CD4-positive, alpha-beta T cell treated with Interleukin-6 at 100 ng/mL for 8 hours (primary cell): ENCODE measurements around the gene ZNF598.
"Not testable (repeated sequence)": the region's sequence is repeated elsewhere in the genome, so short reads cannot be mapped to it uniquely, and the experiment has no call there.

Source experiments
- DNase-seq: peaks from one replicate; pipeline ENCODE4 v3.0.0-alpha.2; 2020; ENCODE audit warnings: mixed read lengths, low spot score

ZNF598 gene

DNA sequence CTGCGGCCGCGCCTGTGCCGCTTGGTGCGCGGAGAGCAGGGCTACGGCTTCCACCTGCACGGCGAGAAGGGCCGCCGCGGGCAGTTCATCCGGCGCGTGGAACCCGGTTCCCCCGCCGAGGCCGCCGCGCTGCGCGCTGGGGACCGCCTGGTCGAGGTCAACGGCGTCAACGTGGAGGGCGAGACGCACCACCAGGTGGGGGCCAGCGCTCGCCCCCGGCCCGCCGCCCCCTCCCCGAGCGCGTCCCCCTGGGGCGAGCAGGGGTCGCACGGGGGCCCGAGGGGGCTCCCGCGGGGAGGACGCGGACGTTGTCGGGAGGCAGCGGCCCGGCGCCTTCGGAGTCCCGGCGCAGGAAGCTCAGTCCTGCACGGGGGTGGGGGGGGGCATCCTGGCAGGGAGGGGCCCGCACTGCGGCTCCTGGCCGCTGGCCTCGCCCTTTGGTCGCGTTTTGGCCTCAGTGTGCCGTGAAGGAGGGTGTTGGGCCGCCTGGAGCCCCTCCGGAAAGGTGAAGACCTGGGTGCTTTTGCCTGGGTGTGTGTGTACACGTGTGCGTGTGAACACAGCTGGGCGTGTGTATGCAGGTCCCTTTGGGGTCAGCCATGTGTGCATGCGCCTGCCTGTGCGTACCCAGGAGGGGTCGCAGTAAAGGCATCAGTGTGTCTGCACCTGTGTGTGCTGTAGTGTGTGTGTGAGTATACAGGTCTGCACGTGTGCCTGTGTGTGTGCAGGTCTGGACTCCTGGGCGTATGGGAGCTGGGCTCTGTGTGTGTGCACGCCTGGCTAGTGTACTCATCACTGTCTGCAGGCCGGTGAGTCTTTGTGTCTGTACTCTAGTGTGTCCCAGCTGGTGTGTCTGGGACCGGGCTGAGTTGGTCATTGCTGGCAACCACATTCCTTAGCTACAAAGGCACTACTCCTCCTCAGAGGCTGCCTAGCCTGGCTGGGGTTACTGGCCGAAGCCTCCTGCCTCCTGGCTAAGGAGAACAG is 17.7 kb upstream of the ZNF598 start:
- no peak for DNase-seq

- peak; percentile 33 for DNase-seq
Observed at GRCh38 chr16:2026461-2027023, 16.9 kb upstream of the ZNF598 start, which contains the start of gene NHERF2. Gene NHERF2 (plus strand): TSS chr16:2026902. CDS start chr16:2027006, 104 bp downstream.

- DNase-seq = no peak
Observed at GRCh38 chr16:2025878-2026460, 16.3 kb upstream of the ZNF598 start.

- no peak for DNase-seq
Observed at GRCh38 chr16:2025251-2025650, 15.6 kb upstream of the ZNF598 start.

GRCh38 chr16:2024032-2024420 is 14.4 kb upstream of the ZNF598 start:
- no peak for DNase-seq

DNA sequence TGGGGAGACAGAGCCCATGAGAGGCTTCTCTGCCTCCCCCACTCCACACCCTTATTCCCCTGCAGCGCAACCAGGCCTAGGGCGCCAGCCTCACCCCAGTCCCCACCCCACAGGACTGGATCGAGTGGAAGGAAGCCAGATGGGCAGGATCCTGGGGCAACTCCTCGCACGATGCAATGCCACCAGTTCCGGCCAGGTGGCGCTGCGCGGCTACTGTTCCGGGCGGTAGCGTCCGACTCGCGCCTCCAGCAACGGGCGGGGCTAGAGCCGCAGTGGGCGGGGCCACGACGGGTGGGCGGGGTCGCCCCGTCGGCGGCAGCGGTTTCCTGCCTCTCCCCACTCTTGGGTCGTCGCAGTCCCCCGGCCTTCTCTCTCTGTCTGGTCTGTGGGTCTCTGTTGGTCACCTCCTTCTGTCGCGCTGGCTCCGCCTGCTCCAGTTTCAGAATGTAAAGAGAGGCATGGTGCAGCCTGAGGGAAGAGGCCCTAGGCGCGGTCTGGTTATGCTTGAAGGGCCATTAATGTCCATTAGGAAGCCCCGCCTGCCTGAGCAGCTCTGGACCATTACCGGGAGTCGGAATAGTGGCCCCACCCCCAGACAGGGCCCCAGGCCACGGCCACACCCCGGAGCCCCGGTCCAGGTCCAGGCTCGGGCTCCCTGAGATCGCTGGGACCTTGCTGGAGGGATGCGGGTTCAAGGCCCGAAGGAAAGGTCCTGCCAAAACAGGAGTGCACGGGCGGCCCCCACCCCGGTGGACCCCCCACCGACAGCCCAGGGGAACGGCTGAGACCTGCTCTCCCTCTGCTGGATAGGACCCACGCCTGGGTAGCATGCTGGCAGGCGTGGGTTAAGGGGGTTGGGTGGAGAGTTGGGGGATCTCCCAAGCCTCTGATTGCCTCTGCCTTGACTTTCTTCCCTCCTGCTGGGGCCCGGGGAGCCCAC is 13.7 kb upstream of the ZNF598 start:
- peak; percentile 94 for DNase-seq

- no peak for DNase-seq
Observed at GRCh38 chr16:2022723-2023091, 13.1 kb upstream of the ZNF598 start.

GRCh38 chr16:2019921-2020831 is 10.6 kb upstream of the ZNF598 start:
- DNase-seq = no peak

DNA sequence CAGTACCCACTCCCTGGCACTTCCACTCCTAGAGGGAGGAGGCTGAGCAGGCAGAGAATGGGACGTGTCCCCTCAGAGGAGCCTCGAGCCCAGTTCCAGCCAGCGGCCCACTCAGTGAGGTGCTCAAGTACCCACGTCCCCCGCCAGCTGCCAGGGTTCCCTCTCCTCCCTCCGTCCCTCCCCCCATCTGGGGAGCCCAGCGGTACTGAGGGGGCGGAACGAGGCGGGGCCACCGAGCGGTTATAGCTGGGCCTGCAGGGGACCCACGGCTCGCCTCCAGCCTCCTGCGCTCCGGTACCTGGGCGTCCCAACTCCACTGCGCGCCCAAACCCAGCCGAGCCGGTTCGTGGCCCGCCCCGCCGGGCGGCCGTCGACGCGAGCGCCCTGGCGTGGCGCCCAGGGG is 9.9 kb upstream of the ZNF598 start, which contains the start of gene NPW:
NPW (plus strand) TSS at position 268 of the 403 bp plus-strand sequence.
- no peak for DNase-seq

DNA sequence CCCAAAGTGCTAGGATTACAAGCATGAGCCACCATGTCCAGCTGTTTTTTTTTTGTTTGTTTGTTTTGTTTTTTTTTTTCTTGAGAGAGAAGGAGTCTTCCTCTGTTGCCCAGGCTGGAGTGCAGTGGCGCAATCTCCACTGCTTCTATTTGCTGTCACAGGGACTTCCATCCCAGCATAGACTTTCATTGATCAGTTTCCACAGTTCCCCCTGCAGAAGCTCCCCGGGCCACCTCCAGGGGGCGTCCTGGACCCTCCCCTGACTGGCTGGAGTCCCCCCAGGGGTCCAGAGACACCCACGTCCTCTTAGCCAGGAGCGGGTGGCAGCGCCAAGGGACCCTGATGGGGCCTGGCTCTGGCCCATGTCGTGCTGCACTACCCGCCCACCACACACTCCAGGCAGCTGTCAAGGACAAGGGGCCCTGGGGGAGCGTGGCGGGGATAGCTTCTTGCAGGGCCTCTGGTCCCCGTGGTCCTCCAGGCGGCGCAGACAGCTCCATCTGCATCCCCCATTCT is 6.8 kb upstream of the ZNF598 start:
- DNase-seq = no peak

GRCh38 chr16:2015947-2016208 is 6.3 kb upstream of the ZNF598 start:
- no peak for DNase-seq

GRCh38 chr16:2015117-2015946 is 5.7 kb upstream of the ZNF598 start:
- DNase-seq = no peak

DNA sequence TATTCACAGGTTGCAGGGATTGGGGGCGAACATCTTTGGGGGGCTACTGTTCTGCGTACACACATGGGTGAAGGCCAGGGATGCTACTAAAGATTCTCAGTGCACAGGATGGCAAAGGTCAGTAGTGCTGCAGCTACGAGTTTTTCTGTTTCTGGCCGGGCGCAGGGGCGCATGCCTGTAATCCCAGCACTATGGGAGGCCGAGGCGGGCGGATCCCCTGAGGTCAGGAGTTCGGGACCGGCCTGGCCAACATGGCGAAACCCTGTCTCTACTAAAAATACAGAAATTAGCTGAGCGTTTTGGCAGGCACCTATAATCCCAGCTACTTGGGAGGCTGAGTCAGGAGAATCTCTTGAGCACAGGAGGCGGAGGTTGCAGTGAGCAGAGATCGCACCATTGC is 3.9 kb upstream of the ZNF598 start:
- DNase-seq = no peak

DNA sequence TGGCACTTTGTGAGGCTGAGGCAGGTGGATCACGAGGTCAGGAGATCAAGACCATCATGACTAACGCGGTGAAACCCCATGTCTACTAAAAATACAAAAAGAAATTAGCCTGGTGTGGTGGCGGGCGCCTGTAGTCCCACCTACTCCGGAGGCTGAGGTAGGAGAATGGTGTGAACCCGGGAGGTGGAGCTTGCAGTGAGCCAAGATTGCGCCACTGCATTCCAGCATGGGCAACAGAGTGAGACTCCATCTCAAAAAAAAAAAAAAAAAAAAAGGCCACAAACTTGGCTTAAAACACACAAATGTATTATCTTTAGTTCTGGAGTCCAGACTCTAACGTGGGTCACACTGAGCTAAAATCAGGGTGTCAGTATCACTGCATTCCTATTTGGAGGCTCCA is 2.1 kb upstream of the ZNF598 start:
- not testable (repeated sequence) for DNase-seq

- no peak for DNase-seq
Observed at GRCh38 chr16:2009164-2009711, 383 bp downstream of the ZNF598 start.

- DNase-seq = no peak
Observed at GRCh38 chr16:2008631-2009163, 924 bp downstream of the ZNF598 start.

GRCh38 chr16:2008009-2008526 is 1.6 kb downstream of the ZNF598 start:
- DNase-seq = no peak

- no peak for DNase-seq
Observed at GRCh38 chr16:2007081-2007836, 2.4 kb downstream of the ZNF598 start.
